Measurements from ENCODE around the gene CDK5.
A peak's percentile ranks its signal among the peaks of the same experiment; 100 is the strongest.

CDK5 gene

DNA sequence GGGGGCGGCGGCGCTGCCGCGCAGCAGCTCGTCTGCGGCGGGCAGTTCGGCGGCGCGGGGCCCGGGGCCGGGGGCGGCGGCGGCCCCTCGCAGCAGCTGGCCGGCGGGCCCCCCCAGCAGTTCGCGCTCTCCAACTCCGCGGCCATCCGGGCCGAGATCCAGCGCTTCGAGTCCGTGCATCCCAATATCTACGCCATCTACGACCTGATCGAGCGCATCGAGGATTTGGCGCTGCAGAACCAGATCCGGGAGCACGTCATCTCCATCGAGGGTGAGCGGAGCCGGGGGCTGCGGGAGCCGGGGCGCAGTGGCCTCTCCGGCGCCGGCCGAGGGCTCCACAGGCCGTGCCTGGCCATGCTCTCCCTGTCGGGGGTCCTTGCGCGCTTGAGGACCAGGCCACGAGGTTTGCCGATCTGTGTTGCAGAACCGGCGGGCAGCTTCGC, 29.1 kb upstream of the CDK5 start:
- DNase-seq = peak; percentile 38

DNA sequence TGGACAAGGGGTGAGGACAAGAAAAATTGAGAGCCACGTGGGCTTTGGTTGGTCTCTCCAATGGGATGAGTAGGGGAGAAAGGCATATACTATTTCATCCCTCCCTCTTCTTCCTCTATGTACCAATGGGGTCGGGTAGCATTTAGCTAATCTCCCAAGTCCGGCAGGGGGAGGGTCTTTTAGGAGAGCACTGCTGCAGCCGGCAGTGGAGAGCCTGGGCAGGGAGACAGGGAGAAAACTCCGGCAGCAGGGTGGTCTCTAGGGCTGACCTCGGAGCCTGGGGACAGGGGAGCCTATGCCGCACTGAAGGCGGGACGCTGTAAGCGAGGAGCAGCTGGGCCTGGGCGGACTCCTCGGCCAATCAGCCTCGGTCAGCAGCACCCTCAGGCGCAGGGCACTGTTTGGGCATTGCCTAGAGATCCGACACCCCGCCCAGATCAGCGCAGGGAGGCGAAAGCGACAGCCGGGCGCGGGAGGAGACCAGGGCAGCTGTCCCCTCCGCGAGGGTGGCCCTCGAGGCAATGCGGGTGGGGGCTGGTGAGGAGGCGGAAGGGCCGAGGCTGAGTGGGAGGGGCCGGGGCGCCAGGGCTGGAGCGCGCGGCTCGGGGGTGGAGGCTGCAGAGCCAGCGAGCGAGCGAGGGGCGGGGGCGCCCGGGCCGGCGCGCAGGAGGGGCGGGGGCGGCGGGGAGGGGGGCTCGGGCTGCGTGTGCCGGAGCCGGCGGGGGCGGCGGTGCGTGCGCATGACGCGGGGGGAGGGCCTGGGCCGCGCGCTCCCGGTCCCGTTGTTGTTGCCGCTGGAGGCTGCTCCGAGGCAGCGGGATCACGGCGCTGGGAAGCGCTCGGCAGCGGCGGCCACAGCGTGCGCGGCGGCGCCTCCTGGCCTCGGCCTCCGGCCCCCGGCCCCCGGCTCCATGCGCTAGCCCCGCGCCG, 28.3 kb upstream of the CDK5 start, which contains the start of gene AGAP3:
Gene AGAP3 (plus strand): TSS at position 785 of the 930 bp plus-strand sequence. CDS start 267 bp downstream, outside the sequence.
- peak; percentile 31 for DNase-seq

- no peak for DNase-seq
Observed at GRCh38 chr7:151085329-151085690, 27.6 kb upstream of the CDK5 start.

GRCh38 chr7:151083824-151084160, 26.1 kb upstream of the CDK5 start:
- no peak for DNase-seq

- DNase-seq = peak; percentile 82
Observed at GRCh38 chr7:151083071-151083823, 25.6 kb upstream of the CDK5 start, which contains the start of gene TMUB1. Gene TMUB1 (minus strand): TSS chr7:151083493. CDS start chr7:151082563, 930 bp downstream.

GRCh38 chr7:151082141-151083070, 24.7 kb upstream of the CDK5 start:
- no peak for DNase-seq

- DNase-seq = no peak
Observed at GRCh38 chr7:151081170-151082101, 23.7 kb upstream of the CDK5 start.

GRCh38 chr7:151080522-151081169, 22.9 kb upstream of the CDK5 start, which contains the start of gene FASTK:
Gene FASTK (minus strand): TSS chr7:151080809. CDS start chr7:151080766, 43 bp downstream.
- DNase-seq = peak; percentile 89

DNA sequence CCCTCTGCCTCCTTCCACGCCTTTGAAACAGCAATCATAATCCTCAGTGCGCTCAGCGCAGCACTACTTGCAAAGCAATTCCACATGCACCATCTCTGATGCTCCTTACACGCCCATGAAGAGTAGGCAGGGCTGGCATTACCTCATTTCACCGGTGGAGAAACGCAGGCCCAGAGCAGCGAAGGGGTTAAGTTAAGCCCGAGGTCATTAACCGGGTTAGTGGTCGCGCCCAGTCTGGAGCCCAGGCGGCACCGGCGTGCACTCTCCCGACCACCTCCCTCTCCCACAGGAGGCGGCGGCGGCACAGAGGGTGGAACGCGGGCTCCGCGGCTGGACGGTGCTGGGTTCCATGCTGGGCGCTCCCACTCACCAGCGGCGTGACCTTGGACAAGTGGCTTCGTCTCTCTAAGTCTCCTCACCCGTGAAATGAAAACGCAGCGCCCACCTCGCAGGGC, 22.4 kb upstream of the CDK5 start:
- DNase-seq = no peak

DNA sequence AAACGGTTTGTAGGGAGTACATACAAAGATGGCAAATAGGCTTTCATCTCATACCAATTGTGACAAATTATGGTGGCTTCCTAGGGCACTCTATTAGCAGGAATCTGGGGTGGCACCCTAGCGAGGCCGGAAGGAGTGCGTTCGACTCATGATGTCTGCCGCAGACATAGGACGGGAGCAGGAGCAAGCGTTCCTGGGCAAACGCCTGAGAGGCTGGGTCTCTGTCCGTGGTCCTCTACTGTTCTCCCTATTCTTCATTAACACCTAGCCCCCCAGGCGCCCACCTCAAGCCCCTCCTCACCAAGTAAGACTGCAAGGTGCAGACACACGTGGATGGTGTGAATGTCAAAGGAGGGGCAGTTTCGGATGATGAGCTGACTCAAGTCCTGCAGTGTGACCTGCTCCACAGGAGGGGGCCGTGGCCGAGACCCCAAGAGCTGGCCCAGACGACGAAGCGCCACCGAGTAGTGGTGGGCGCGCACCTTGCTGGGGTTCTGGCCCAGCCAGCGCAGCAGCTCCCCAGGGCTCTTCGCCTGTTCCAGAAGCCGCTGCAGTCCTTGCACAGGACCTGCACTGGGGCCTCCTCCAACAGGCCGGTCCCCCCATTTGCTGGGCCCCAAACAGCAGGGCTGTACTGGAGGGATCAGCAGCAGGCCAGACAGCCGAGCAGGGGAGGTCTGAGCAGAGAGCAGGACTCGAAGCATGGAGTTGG, 21.7 kb upstream of the CDK5 start:
- DNase-seq = no peak

DNA sequence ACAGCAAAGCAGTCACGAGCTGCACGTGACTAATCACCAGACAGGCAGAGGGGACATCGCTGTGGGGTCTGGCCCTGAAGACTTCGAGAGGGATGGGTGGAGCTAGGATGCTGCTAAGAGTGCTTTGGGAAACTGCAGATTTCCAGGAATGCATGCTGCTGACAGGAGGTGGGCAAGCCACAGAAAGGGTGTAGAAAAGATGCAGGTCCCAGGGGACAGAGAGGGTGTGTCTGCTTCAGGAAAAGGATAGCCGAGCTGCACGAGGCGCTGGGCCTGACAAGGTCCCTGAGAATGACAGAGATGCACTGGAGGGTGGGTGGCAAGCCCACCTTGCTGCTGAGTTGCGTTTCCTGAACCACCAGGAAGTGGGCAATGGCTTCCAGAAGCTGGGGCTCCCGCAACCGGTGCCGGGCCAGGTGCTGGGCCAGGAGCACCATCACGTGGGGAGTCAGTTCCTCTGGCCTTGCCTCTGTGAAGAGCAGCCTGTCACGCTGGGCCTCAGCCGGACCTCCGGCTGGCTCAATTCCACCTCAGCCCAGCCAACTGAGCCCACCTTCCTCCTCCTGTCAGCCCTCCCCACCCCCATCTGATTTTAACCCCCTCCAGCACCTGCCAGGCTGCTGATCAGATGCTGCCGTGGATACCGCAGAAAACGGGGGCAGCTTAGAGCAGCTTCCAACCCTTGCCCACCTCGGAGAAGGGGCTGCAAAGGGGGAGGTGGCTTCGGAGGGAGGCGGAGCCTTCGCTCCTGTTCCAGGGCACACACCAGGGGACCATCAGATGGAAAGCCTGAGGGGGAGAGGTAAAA, 20.7 kb upstream of the CDK5 start:
- no peak for DNase-seq

- no peak for DNase-seq
Observed at GRCh38 chr7:151077705-151078232, 20.1 kb upstream of the CDK5 start.

- no peak for DNase-seq
Observed at GRCh38 chr7:151076863-151077704, 19.4 kb upstream of the CDK5 start.

- no peak for DNase-seq
Observed at GRCh38 chr7:151075978-151076426, 18.3 kb upstream of the CDK5 start.

- no peak for DNase-seq
Observed at GRCh38 chr7:151075662-151075971, 17.9 kb upstream of the CDK5 start.

DNA sequence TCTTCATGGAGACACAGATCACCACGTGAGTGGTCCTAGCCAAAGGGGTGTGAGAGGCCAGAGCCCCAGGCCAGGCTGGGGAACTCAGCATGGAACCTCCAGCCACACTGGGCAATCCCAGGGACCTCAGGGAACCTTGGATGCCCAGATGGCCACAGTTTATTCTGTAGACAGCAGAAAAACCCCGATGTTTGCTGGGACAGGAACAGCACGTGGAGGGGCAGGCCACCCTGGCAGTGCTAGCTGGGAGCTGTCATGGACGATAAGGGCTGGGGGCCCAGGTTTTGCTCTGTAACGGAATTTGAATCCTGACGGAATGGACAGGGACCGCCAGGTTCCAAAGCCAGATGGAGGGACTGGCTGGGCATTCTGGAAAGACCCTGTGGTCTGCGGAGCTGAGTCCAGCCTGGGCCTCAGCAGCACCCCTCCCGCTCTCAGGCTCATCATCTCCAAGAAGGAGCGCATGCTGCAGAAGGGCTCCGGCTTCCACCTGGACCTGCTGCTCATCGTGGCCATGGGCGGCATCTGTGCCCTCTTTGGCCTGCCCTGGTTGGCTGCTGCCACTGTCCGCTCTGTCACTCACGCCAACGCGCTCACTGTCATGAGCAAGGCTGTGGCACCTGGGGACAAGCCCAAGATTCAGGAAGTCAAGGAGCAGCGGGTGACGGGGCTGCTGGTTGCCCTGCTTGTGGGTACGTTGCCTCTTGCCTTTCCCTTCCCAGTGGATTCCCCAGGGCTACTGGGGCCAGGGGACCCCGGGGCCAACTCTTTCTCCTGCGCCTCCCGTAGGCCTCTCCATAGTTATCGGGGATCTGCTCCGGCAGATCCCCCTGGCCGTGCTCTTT, 17.3 kb upstream of the CDK5 start:
- no peak for DNase-seq

GRCh38 chr7:151073990-151074389, 16.3 kb upstream of the CDK5 start:
- DNase-seq = no peak
